Right lobe of liver (tissue), 6 donors: ENCODE data around the gene FANCC. TPM values are rescaled to one million over a fixed set of nuclear protein-coding genes. Genes with fewer than 3 reads are reported as not detected.

Source experiments
- ATAC-seq, 4 donors: fragments of 200-7000 bp; cut with Tn5 transposase; one replicate each; pipeline ENCODE4 v1.9.1; 2020; ENCODE audit warnings: mild to moderate bottlenecking in 4 of 4, moderate library complexity in 4 of 4
- DNase-seq, 3 donors: peaks; one replicate each; pipeline ENCODE4 v3.0.0-alpha.2; 2020
- H3K27ac ChIP-seq, 3 donors: fragments of 200-600 bp; one replicate each; pipeline ENCODE4 v1.8.0; 2022
- H3K27me3 ChIP-seq, 2 donors: fragments of 200-600 bp; one replicate each; pipeline ENCODE4 v1.8.0; 2022
- H3K36me3 ChIP-seq, 4 donors: fragments of 200-600 bp; sonication (generic) in 1 of 4; one replicate each; pipeline versions ENCODE4 v1.5.1 to v1.8.0; 2017 to 2022; ENCODE audit warnings: control low read depth in 1 of 4
- H3K4me1 ChIP-seq, 4 donors: fragments of 200-600 bp; sonication (generic) in 1 of 4; one replicate each; pipeline versions ENCODE4 v1.5.1 to v1.8.0; 2017 to 2022; ENCODE audit warnings: control low read depth in 1 of 4
- H3K4me3 ChIP-seq, 3 donors: fragments of 200-600 bp; one replicate each; pipeline ENCODE4 v1.8.0; 2022
- H3K9me3 ChIP-seq, 4 donors: fragments of 200-600 bp; sonication (generic) in 1 of 4; one replicate each; pipeline versions ENCODE4 v1.5.1 to v1.8.0; 2017 to 2022; ENCODE audit warnings: control low read depth in 1 of 4
- POLR2A ChIP-seq: fragments of 450-650 bp; IDR thresholded peaks from one replicate; pipeline ENCODE4 v1.6.1; 2017; ENCODE audit warnings: antibody characterized with exemption, mild to moderate bottlenecking
- WGBS: methylation state at CpG from one replicate; pipeline ENCODE4 v1.1.6; 2018; ENCODE audit warnings: low coverage, low lambda C conversion rate; ENCODE audit not compliant: insufficient coverage; ENCODE audit errors: missing lambda C conversion rate; 5-methylcytosine and 5-hydroxymethylcytosine counted together
- intact Hi-C, 2 donors: fragments of 100-400 bp; cut with DNase I; formaldehyde crosslinking; loops; one replicate each; pipeline versions ENCODE4 v1.11.2 to v1.14.1; 2022
- total RNA-seq, 6 experiments: library from RNA; depleted of rRNA in 2 of 6; stranded (reverse); fragments of >200 nt in 2 of 6; fragmentation: NEBNext Ultra II Directional in 3 of 6; extraction: Animal tissue kit (Norgen Biotek cat#: 25700) in 3 of 6; gene quantifications; one replicate each; pipeline versions ENCODE4 v1.1.0 to v1.2.4, GENCODE V29; 2016 to 2023
- TF ChIP-seq, protein P1 (sequence below), 4 donors: fragments of 200-600 bp in 3 of 4; fragments of 450-650 bp in 1 of 4; IDR thresholded peaks; one replicate each; pipeline versions ENCODE4 v1.5.1 to v1.8.0; 2016 to 2022; ENCODE audit warnings: antibody characterized with exemption in 4 of 4, mild to moderate bottlenecking in 2 of 4
- donor health status: DM: no; HTN: yes; CAD: no.
- donor health status: DM: no; HTN: no; CAD: no.
- donor health status: DM: no; HTN: no; CAD: no.
- donor health status: DM: no; HTN: yes; CAD: no.
- donor health status: DM: no; HTN: yes; CAD: no.

Gene FANCC
- total RNA-seq, 6 experiments from 2014 or later = 8.1 to 27.9 (median 13.2) TPM

DNA sequence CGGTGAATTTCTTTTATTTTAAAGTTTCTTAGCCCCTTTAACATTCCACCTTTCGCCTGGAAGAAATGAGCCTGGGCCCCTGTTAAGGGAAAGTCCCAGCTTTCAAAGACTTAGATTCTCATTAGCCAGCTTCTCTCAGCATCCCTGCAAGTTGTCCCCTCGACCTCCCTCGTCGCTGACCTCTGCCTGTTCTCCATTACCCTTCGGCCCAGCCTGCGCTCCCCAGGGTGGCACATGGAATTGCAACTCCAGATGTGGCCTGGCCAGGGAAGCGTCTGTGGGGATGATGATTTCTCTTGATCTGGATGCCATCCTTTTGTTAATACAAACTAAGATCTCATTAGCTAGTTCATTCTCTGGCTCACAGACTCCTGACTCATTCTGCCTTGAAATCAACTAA lies 43.4 kb upstream of the FANCC start:
- no peak for ATAC-seq
- H3K27ac ChIP-seq = no peak overlapping the region
- H3K27me3 ChIP-seq = no peaks in the 10 kb centered on the region
- H3K4me3 ChIP-seq = no peak overlapping the region
- no peak for DNase-seq
- H3K4me1 ChIP-seq = no peaks in the 10 kb centered on the region
- 52% methylated on average over 8 of the region's 8 CpGs for WGBS
- TF ChIP-seq, protein P1, sequence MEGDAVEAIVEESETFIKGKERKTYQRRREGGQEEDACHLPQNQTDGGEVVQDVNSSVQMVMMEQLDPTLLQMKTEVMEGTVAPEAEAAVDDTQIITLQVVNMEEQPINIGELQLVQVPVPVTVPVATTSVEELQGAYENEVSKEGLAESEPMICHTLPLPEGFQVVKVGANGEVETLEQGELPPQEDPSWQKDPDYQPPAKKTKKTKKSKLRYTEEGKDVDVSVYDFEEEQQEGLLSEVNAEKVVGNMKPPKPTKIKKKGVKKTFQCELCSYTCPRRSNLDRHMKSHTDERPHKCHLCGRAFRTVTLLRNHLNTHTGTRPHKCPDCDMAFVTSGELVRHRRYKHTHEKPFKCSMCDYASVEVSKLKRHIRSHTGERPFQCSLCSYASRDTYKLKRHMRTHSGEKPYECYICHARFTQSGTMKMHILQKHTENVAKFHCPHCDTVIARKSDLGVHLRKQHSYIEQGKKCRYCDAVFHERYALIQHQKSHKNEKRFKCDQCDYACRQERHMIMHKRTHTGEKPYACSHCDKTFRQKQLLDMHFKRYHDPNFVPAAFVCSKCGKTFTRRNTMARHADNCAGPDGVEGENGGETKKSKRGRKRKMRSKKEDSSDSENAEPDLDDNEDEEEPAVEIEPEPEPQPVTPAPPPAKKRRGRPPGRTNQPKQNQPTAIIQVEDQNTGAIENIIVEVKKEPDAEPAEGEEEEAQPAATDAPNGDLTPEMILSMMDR (IDR thresholded peaks at IDR 0.05) = no peak
- no peak for TF ChIP-seq POLR2A
- intact Hi-C loops = no loop called here
- H3K36me3 ChIP-seq = no peaks in the 10 kb centered on the region
- no peaks in the 10 kb centered on the region for H3K9me3 ChIP-seq

DNA sequence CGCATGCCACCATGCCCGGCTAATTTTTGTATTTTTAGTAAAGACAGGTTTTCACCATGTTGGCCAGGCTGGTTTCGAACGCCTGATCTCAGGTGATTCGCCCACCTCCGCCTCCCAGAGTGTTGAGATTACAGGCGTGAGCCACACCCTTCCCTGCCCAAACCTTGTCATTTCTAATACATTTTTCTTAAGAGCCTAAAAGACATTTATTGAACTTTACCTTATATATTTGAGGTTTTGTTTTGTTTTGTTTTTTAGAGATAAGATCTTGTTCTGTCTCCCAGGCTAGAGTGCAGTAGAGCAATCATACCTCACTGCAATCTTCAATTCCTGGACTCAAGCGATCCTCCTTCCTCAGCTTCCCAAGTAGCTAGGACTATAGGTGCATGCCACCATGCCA lies 39.8 kb upstream of the FANCC start:
- no peak overlapping the region for H3K4me3 ChIP-seq
- ATAC-seq (no peak), DNase-seq (no peak)
- 97% methylated on average over 8 of the region's 8 CpGs for WGBS
- H3K27ac ChIP-seq = no peak overlapping the region
- intact Hi-C loops = no loop called here
- H3K4me1 ChIP-seq = no peaks in the 10 kb centered on the region
- H3K36me3 ChIP-seq = no peaks in the 10 kb centered on the region
- H3K9me3 ChIP-seq = no peaks in the 10 kb centered on the region
- TF ChIP-seq, protein P1 (IDR thresholded peaks at IDR 0.05) = no peak
- no peak for TF ChIP-seq POLR2A
- no peaks in the 10 kb centered on the region for H3K27me3 ChIP-seq

DNA sequence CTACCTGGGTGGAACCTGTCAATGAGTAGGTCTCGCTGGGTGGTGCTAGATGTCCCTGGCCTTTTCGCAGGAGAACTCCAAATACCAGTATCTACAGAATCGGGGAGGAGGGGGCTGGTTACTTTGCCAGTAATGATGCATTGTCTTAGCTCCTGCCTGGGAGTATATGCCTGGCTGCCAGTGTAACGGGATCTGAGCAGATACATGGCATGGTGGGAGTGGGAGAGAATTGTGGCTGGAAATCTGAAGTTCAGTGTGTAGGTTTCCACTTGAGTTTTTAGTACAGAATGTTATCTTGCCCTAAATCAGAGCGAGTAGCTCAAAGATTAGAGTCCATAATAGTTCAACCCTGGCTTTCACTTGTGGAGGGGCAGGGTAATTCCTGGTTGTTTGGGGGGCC lies 38.0 kb upstream of the FANCC start:
- H3K4me3 ChIP-seq = no peak overlapping the region
- H3K4me1 ChIP-seq = no peaks in the 10 kb centered on the region
- H3K27me3 ChIP-seq = peaks cover 0 to under 1% of the 10 kb centered on the region in 2 donors
- 74% methylated on average over 3 of the region's 5 CpGs for WGBS
- no peak for ATAC-seq
- no peak overlapping the region for H3K27ac ChIP-seq
- H3K9me3 ChIP-seq = no peaks in the 10 kb centered on the region
- intact Hi-C loops = no loop called here
- no peaks in the 10 kb centered on the region for H3K36me3 ChIP-seq
- no peak for DNase-seq
- no peak for TF ChIP-seq POLR2A
- TF ChIP-seq, protein P1 (IDR thresholded peaks at IDR 0.05) = no peak

DNA sequence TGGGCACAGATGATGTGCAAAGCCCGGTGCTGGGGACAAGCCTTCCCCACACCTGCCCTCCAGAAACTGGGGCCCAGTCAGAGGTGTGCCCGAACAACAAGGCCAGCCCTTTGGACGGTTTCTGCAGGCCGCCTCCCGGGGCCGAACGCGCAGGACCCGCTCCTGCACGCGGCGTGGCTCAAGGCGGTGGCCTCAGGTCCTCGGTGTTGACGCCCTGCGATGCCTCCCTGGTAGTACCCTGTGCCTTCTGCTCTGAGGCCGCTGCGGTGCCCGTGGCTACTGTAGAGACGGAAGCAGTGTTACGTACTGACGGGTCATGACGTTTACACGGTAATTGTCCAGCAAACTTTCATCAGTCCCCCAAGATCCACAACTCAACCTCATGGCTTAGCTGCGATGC lies 33.5 kb upstream of the FANCC start:
- no peak for TF ChIP-seq POLR2A
- TF ChIP-seq, protein P1 (IDR thresholded peaks at IDR 0.05) = no peak
- intact Hi-C loops = no loop called here
- Histone ChIP-seq H3K36me3 (no peaks in the 10 kb centered on the region), H3K4me1 (peaks cover 0 to 12% (median 0%) of the 10 kb centered on the region in 4 donors), H3K27ac (no peak overlapping the region), H3K27me3 (peaks cover 0 to 19% of the 10 kb centered on the region in 2 donors), H3K4me3 (no peak overlapping the region), H3K9me3 (no peaks in the 10 kb centered on the region)
- DNase-seq (no peak), ATAC-seq (no peak)
- WGBS = no CpG with 5 or more reads among the region's 25 CpGs

DNA sequence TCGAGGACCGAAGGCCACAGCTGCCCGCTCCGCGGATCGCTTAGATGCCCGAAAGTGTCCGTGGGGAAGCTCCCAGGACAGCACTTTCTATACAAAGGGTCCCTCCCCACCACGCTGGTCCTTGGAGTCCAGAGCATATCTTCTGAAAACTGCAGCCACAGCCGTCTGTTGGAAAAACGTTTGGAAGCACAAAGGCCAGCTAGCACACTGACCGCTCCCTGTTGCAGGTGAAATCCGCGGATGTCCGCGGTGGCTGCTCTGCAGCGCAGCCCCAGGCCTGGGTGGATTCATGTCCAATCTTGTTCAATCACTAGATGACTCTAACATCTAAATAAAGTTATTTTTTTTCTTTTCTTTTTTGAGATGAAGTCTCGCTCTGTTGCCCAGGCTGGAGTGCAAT lies 32.8 kb upstream of the FANCC start:
- no peak for DNase-seq
- H3K4me3 ChIP-seq = no peak overlapping the region
- no peaks in the 10 kb centered on the region for H3K9me3 ChIP-seq
- intact Hi-C loops = no loop called here
- WGBS = 73% methylated on average over 9 of the region's 18 CpGs
- peaks cover 0 to 19% of the 10 kb centered on the region in 2 donors for H3K27me3 ChIP-seq
- H3K27ac ChIP-seq = no peak overlapping the region
- peaks cover 0 to 12% (median 0%) of the 10 kb centered on the region in 4 donors for H3K4me1 ChIP-seq
- no peaks in the 10 kb centered on the region for H3K36me3 ChIP-seq
- no peak for ATAC-seq
- TF ChIP-seq POLR2A = no peak
- TF ChIP-seq, protein P1 (IDR thresholded peaks at IDR 0.05) = no peak
